Measurements from ENCODE around the gene RASAL2. TPM values are rescaled to one million over a fixed set of nuclear protein-coding genes. Genes with fewer than 3 reads are reported as not detected.
A peak's percentile ranks its signal among the peaks of the same experiment; 100 is the strongest.

The RASAL2 gene
- total RNA-seq, 1 donor from 2014 or later: 12.4 TPM

DNA sequence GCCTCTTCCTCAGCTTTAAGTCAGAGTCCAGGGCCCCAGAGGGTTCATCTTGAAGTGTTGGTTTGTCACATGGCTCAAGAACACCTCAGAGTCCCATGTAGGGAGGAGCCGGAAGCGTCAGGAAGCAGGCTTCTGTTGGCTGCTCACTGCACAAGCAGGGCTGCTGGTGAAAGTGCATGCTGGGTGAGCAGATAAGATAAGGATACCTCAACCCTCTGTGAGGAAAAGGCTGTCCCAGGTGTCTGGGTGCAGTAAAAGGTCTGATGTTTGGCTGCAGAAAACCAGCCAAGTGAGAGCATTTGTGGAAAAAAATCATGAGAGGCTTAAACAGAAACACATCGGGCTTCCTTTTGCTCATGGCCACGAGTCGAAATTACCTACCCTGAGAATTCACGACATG, 412.8 kb downstream of the RASAL2 start:
- H3K36me3 ChIP-seq (ENCODE audit: control insufficient read depth, insufficient read depth, low read length): no peaks in the 10 kb centered on the region
- no peaks in the 10 kb centered on the region for H3K27me3 ChIP-seq (ENCODE audit: control insufficient read depth, insufficient read depth, low read length)
- TF ChIP-seq CTCF (IDR thresholded peaks at IDR 0.05; ENCODE audit: insufficient read depth, low read length, severe bottlenecking): no peak
- FAIRE-seq (no peak), DNase-seq (ENCODE audit: low read depth) (no peak)
- no peak overlapping the region for H3K4me3 ChIP-seq (ENCODE audit: low read depth, low read length)

GRCh38 chr1:178509414-178510007, 415.6 kb downstream of the RASAL2 start:
- no peak for FAIRE-seq
- Histone ChIP-seq H3K27me3 (ENCODE audit: control insufficient read depth, insufficient read depth, low read length) (no peaks in the 10 kb centered on the region), H3K36me3 (ENCODE audit: control insufficient read depth, insufficient read depth, low read length) (no peaks in the 10 kb centered on the region), H3K4me3 (ENCODE audit: low read depth, low read length) (no peak overlapping the region)
- no peak for TF ChIP-seq CTCF (IDR thresholded peaks at IDR 0.05; ENCODE audit: insufficient read depth, low read length, severe bottlenecking)
- no peak for DNase-seq (ENCODE audit: low read depth)

DNA sequence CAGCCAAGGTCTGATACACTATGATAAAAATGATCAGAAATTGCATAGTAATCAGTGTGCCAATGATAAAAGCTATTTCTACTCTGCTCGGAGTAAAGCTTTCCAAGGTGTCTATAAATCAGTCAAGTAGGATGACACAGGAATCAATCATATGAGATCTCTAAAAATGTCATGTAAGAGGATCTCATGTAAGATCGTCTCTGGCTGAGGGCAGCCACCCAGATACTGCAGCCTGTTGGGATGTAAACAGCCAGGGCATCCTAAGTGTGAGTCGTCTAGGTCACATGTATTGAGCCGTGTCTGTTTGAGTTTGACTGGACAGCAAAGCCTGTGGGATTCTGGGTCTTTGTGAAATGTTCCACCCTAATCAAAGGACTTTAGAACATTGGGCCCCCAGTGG, 416.3 kb downstream of the RASAL2 start:
- DNase-seq (ENCODE audit: low read depth) (no peak), FAIRE-seq (no peak)
- no peaks in the 10 kb centered on the region for H3K36me3 ChIP-seq (ENCODE audit: control insufficient read depth, insufficient read depth, low read length)
- H3K27me3 ChIP-seq (ENCODE audit: control insufficient read depth, insufficient read depth, low read length): no peaks in the 10 kb centered on the region
- TF ChIP-seq CTCF (IDR thresholded peaks at IDR 0.05; ENCODE audit: insufficient read depth, low read length, severe bottlenecking): no peak
- H3K4me3 ChIP-seq (ENCODE audit: low read depth, low read length): no peak overlapping the region

GRCh38 chr1:178512566-178513277, 418.8 kb downstream of the RASAL2 start, which contains the start of gene TEX35:
TEX35 (plus strand) TSS chr1:178513109; CDS start chr1:178513189, 80 bp downstream.
- FAIRE-seq (no peak), DNase-seq (ENCODE audit: low read depth) (no peak)
- TF ChIP-seq CTCF (IDR thresholded peaks at IDR 0.05; ENCODE audit: insufficient read depth, low read length, severe bottlenecking): no peak
- Histone ChIP-seq H3K36me3 (ENCODE audit: control insufficient read depth, insufficient read depth, low read length) (no peaks in the 10 kb centered on the region), H3K4me3 (ENCODE audit: low read depth, low read length) (no peak within 1 kb of the TSS), H3K27me3 (ENCODE audit: control insufficient read depth, insufficient read depth, low read length) (no peaks in the 10 kb centered on the region)

DNA sequence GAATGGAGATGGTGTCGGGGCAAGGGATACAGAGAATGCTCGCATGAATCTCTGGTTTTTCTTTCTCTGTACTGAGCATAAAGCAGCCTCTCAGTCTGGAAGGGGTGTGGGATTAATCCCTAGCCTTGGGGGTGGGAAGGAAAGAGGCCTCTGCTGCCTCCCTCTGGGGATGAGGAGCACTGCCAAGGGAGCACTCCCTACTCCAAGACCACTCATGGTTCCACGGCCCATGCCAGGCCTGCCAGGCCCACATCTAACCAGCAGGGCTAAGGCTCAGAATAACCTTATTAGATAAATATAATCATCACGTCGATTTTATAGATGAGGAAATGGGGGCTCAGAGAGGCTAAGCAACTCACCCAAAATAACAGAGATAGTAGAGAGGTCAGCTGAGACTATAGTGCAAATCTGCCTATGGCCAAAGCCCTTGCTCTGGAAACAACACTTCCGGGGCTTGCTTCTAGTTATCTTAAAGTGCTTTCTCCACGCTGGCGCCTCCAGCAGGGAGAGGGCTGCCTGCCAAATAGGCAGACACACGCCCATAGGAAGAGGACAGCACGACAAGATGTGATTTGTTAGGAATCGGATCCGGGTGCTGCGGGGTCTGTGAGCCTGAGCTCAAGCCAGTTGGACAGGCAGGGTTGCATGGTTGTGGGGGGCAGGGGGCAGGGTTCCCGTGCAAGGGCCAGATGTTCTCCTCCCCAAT, 419.5 kb downstream of the RASAL2 start:
- no peak for TF ChIP-seq CTCF (IDR thresholded peaks at IDR 0.05; ENCODE audit: insufficient read depth, low read length, severe bottlenecking)
- no peaks in the 10 kb centered on the region for H3K27me3 ChIP-seq (ENCODE audit: control insufficient read depth, insufficient read depth, low read length)
- no peak overlapping the region for H3K4me3 ChIP-seq (ENCODE audit: low read depth, low read length)
- H3K36me3 ChIP-seq (ENCODE audit: control insufficient read depth, insufficient read depth, low read length): no peaks in the 10 kb centered on the region
- DNase-seq (ENCODE audit: low read depth): peak; percentile 17
- FAIRE-seq: no peak
